ENCODE data around the gene SHMT1.
"Not testable (repeated sequence)": the region's sequence is repeated elsewhere in the genome, so short reads cannot be mapped to it uniquely, and the experiment has no call there.

The SHMT1 gene

DNA sequence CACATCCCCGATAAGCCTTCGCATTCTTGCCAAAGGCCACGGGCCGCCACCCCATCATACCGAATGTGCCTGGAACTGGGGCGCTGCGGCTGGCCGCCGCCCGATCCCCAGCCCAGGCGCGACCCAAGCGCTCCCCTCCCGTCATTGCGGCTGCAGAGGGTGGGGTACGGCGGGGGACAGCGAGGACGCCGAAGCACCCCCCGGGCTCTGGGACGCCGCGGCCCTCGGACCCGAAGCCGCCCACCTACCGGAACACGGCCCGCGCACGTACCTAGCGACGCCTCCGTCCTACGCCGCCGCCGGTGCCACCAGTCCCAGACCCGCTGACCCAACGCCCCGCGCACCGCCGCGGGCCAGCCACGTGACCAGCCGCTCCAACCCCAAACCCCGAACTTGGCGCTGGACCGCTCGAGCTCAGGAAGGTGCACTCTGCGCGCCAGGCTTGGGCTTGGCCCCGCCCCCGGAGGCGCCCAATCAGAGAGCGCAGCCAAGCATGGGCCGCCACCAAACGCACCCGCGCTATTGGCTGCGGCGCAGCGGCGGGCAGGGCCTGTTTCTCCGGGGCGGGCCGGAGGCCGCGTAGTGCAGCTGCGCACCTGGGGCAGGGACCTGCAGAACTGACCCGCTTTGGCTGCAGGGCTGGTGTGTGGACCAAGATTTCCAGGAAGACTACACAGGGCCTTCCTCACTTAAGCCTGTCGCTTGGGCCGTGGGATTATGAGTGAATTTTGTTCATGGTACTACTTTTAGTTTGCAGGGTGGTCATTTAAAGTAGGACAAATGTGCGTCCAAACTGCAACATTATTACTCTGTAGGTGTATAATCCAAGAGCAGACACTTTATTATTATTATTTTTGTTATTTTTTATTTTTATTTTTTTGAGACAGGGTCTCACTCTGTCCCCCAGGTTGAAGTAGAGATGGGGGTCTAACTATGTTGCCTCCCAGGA, at the start of gene SHMT1:
SHMT1 (minus strand) TSS at position 450 of the 949 bp plus-strand sequence. CDS start 7,569 bp downstream, outside the sequence.
- DNase-seq (ENCODE audit: low read depth, low spot score), result peak; percentile 52

DNA sequence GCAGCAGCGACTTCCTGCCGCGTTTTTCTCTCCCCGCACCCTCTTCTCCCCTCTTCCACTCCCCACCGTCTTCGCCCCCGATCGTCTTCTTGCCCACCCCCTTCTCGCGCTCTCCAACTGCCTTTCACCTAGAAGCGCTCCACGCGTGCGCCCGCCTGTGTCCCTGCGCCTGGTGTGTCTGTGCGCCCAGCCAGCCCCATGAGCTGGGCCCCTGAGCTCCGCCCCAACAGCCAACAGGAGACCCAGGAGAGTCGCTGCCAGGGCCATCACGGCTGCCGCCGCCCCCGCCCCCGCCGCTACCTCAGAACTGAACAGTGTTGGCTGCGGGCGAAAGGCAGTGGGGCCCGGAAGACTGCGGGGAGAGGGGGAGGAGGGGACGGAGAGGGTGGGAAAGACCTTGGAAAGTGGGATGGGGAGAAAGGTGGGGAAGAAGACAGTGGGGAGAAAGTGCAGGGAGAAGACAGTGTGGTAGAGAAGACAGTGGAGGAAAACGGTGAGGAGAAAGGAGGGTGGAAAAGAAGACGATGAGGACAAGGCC, 48.7 kb upstream of the SHMT1 start:
- not testable (repeated sequence) for DNase-seq (ENCODE audit: low read depth, low spot score)

DNA sequence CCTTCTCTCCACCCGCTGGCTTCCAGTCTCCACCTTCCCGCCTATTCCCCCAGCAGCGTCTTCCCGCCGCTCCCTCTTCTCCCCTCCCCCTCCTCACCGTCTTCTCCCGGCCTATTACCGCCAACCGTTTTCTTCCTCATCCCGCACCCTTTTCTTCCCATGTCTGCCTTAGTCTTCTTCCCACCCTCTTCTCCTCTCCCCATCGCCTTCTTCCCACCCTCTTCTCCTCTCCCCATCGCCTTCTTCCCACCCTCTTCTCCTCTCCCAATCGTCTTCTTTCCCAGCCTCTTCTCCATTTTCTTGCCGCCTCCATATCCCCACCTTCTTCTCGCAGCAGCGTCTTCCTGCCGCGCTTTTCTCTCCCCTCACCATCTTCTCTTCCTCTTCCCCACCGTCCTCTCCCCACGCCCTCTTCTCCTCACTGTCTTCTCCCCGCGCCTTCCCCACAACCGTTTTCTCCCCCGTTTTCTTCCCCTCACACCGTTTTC, 48.1 kb upstream of the SHMT1 start:
- DNase-seq (ENCODE audit: low read depth, low spot score), result peak; percentile 29

DNA sequence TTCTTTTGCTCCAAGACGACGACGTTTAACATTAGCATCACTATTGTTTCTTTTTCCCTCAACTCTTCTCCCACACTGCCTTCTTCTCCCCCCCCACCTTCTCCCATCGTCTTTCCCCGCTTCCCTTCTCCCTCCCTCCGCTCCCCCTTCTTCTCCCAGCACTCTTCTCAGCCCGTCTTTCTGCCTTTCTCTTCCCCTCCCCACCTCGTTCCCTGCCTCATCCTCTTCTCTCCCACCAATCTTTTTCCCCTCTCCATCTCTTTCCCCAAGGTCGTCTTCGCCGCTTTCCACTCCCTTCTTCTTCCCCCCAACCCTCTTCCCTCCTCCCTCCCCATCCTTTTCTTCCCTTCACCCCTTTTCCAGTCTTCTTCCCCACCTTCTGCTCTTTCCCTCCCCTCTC, 47.4 kb upstream of the SHMT1 start:
- DNase-seq (ENCODE audit: low read depth, low spot score), result not testable (repeated sequence)

DNA sequence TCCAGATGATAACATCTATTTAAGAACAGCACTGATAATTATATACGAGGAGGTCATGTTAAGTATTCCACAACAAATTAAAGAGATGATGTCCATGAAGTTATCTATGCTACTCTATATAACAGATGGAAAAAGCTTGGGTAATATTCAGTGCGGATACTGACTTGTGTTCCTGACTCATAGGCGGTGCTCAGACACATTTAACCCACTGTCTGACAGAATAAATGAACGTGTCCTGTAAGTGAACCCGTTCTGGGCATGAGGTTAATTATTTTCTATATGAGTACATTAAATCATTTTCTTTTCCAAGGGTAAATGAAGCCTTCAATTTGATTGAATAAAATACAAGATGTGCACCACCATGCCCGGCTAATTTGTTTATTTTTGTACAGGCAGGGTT, 46.0 kb upstream of the SHMT1 start:
- DNase-seq (ENCODE audit: low read depth, low spot score), result not testable (repeated sequence)

DNA sequence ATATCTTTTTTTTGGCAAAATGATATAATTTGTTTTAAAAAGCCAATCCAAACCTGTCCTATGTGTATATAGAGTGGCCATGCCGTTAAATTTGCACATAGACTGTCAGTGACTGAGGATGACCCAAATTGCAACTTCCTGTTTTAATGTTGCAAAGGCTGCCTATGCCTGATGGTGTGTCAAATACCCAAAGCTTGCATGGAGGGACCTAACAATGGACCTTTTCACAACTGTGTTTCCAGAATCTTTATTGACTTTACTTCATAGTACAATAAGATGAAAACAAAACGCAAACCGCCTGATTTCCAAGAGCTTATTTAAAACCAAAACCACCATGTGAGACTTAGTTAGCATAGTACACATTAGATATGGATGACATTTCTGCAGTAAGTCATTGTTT, 45.6 kb upstream of the SHMT1 start:
- not testable (repeated sequence) for DNase-seq (ENCODE audit: low read depth, low spot score)

DNA sequence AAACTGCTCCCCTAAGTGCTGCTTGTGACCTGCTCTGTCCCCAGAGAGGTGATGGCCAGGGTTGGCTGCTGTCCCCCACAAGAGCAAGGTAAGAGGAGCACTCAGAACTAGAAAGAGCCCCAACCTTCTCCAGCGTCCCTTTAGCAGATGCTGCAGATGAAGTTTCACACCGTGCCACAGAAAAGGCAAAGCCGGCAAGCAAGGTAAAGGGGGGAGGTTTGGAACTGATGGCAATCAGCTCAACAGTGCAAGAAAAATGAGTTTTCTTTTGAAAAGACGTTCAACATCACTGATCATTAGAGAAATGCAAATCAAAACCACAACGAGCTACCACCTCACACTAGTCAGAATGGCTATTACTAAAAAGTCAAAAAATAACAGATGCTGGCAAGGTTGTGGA, 40.3 kb upstream of the SHMT1 start:
- DNase-seq (ENCODE audit: low read depth, low spot score), result not testable (repeated sequence)

DNA sequence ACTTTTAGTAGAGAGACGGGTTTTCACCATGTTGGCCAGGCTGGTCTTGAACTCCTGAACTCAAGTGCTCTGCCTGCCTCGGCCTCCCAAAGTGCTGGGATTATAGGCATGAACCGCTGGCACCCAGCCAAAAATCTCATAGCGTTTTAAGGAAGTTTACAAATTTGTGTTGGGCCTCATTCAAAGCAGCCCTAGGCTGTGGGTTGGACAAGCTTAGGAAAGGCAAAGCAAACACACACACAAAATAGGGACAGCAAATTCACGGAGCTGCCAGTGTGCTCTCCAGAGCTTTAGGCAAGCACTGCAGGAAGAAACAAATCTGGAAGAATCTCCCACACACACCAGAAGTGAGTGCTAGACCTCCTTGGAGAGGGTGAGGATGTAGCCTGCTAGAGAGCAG, 39.8 kb upstream of the SHMT1 start:
- not testable (repeated sequence) for DNase-seq (ENCODE audit: low read depth, low spot score)

DNA sequence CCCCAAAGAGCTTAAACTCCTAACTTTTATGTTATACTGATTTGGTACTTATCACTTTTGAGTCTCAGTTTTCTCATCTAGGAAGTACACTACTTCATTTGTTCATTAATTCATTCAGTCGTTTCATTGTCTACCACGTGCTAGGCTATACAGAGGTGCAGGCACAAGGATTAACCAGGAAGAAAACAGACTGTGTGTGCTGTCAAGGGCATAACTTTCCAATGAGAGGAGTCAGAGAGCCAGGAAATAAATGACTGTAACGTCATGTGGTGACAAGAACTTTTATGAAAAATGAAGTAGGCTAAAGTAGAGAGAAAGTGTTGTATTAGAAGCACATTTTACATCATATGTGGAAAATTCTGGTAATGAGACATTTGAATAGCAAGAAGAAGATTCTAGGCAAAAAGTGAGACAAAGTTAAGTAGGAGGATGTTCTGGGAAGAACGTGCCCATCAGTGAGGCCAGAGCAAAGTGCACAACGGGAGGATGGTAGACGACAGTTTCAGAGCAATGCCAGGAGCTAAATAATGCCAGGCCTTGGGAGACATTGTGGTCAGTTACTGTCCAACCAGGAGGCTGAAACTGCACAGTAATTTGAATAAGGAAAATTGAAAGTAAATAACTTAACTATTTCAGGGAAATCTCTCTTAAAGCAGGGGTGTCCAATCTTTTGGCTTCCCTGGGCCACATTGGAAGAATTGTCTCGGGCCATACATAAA, 38.7 kb upstream of the SHMT1 start:
- not testable (repeated sequence) for DNase-seq (ENCODE audit: low read depth, low spot score)

DNA sequence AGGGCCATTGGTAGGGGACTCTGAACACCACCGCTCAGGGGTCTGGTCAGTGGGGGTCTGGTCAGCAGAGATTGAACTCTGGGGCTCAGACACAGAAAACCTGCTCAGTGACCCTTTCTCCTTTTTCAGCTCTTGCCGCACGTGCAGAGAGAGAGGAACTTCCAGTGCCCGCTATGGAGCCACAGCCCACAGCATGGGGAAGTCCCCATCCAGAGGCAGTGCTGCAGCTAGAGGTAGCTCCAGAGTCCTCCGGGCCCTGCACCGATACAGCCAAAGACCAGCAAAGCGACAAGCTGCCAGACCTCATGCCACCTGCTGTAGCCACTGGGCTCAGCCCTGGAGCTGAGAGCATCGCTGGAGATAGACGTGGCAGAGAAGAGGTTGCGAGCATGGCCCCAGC, 25.4 kb upstream of the SHMT1 start:
- DNase-seq (ENCODE audit: low read depth, low spot score), result not testable (repeated sequence)

DNA sequence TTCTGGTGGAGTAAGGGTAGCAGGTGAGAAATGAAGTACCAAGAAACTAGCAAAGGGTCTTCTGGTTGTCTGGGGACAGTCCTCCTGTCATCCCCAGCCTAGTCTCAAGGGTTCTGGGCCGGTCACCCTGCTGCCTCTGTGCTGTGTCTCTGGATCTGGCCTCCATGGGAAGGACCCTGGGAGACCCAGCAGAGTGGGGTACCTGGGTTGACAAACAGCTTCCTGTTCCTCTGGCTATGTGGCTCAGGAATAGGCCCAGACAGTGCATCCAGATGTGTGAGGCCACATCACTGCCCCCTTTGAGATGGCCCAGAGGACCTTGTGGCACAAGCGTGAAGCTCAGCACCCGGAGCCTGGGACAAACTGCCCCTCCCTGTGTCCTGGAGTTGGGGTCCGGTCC, 24.9 kb upstream of the SHMT1 start:
- not testable (repeated sequence) for DNase-seq (ENCODE audit: low read depth, low spot score)

DNA sequence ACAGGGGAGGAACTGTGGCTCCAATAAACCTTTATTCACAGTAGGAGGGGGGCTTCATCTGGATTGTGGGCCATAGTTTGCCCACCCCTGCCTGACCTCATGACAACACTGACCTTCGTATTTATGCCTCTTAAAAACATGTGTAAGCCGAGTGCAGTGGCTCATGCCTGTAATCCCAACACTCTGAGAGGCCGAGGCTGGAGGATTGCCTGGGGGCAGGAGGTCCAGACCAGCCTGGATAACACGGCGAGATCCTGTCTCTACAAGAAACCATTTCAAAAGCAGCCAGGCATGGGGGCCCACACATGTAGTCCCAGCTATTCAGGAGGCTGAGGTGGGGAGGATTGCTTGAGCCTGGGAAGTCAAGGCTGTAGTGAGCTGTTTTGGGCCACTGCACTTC, 24.2 kb upstream of the SHMT1 start:
- DNase-seq (ENCODE audit: low read depth, low spot score), result not testable (repeated sequence)

DNA sequence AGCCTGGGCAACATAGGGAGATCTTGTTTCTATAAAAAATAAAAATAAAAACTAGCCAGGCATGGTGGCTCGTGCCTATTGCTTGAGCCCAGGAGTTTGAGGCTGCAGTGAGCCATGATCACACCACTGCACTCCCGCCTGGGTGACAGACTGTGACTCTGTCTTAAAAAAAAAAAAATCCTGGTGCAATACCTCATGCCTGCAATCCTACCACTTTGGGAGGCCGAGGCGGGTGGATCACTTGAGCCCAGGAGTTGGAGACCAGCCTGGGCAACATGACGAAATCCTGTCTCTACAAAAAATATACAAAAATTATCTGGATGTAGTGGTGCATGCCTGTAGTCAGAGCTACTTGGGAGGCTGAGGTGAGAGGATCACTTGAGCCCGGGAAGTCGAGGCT, 20.9 kb upstream of the SHMT1 start:
- not testable (repeated sequence) for DNase-seq (ENCODE audit: low read depth, low spot score)

DNA sequence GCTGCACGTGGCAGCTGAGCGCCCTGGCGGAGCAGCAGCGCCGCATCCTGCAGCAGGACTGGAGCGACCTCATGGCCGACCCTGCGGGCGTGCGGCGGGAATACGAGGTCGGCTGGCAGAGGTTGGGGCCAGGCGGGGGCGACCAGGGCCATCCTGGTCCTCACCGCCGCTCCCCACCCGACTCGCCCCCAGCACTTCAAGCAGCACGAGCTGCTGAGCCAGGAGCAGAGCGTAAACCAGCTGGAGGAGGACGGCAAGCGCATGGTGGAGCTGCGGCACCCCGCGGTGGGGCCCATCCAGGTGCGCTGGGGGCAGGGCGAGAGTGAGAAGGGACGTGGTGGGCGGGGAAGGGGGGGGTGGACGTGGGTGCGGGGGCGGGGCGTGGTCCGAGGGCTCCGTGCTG, 19.7 kb upstream of the SHMT1 start:
- not testable (repeated sequence) for DNase-seq (ENCODE audit: low read depth, low spot score)

DNA sequence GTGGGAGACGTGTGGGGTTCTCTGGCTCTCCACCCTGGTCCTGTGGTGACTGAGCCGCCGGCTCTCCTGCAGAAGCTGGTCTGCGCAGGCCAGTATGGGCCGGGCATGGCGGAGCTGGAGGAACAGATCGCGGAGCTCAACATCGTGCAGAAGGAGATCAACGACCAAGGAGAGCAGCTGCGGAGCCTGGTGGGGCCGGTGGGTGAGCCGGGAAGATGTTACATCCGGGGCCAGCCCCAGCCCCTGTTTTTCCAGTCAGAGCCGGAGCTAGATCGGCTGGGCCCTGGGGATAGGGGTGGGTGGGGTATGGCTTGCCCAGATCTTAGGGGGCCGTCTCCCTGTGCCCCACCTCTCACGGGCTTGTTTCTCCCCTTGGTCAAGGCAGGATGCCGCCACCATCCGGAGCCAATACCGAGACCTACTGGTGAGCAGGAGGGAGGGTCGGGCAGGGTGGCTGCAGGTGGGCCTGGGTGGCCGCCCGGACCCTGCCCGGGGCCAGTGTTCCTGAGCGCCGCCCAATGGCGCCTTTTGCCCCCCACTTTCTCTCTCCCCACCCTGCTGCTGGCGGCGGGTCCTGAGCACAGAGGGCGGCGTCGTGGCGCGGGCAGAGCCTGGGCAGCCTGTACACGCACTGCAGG, 19.2 kb upstream of the SHMT1 start:
- no peak for DNase-seq (ENCODE audit: low read depth, low spot score)

DNA sequence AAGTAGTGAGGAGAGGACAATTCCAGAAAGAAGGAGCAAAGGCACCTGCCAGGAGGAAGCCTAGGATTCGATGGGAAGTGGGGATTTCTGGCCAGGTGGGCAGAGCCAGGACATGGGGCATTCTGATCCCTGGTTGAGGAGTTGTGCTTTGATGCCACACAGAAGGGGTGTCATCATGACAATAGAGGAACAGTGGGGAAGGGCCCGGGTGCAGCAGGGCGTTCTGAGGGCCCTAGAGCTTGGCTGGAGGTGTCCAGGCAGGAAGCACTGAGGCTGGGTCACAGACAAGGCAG, 18.5 kb upstream of the SHMT1 start:
- DNase-seq (ENCODE audit: low read depth, low spot score), result no peak

DNA sequence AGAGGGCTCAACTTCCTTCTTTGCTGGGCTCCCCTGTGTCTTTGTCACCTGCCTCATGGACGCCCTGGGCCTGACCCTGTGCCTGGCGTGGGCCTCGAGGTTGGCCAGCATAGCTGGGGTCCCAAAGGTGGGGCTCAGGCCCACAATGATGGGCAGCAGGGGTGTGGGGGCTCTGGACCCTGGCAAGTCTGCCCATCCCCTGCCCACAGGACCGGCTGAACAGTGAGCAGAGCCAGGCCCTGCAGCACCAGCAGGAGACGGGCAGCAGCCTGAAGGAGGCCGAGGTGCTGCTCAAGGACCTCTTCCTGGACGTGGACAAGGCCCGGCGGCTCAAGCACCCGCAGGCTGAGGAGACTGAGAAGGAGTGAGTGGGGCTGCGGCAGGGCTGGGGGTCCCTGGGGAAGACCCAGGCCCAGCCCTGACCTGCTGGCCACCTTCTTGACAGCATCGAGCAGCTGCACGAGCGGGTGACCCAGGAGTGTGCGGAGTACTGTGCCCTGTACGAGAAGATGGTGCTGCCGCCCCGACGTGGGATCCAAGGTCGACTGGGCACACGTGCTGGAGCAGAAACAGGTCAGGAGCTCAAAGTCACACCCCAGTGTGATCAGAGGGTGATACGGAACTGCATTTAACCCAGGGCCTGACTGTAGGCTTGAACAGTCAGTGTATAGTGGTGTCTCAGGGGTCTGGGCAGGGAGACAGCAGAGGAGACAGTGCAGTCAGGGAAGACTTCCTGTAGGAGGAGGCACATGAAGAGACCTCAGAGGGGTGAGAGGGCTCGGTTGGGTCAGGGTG, 18.0 kb upstream of the SHMT1 start:
- no peak for DNase-seq (ENCODE audit: low read depth, low spot score)

DNA sequence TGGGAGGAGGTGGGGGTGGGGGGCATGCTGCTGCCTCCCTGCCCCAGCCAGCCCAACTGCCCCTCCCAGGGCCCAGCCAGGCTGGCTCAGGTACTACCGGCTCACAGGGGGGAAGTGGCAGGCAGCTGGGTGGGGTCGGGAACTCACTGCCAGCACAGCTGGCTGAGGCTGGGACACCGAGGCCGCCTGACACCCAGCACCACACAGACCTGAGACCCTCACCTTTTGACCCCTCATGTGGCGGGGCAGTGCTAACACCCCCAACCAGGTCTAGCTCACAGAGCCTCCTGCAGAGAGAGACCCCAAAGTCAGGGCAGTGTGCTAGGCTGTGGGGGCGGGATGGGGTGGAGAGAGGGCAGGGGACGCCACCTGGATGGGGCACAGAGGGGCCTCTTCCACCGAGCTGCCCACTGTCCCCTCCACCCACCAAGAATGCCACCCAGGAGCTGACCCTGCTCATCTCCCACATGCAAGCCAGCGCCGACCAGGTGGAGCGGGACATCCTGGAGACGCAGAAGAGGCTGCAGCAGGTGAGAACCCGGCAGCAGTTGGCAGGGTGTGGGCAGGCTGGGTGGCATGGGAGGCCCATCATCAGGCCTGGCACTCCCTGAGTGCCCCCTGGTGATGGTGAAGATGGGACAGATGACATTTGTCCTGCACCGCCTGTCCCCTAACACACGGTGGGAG, 17.3 kb upstream of the SHMT1 start:
- no peak for DNase-seq (ENCODE audit: low read depth, low spot score)

DNA sequence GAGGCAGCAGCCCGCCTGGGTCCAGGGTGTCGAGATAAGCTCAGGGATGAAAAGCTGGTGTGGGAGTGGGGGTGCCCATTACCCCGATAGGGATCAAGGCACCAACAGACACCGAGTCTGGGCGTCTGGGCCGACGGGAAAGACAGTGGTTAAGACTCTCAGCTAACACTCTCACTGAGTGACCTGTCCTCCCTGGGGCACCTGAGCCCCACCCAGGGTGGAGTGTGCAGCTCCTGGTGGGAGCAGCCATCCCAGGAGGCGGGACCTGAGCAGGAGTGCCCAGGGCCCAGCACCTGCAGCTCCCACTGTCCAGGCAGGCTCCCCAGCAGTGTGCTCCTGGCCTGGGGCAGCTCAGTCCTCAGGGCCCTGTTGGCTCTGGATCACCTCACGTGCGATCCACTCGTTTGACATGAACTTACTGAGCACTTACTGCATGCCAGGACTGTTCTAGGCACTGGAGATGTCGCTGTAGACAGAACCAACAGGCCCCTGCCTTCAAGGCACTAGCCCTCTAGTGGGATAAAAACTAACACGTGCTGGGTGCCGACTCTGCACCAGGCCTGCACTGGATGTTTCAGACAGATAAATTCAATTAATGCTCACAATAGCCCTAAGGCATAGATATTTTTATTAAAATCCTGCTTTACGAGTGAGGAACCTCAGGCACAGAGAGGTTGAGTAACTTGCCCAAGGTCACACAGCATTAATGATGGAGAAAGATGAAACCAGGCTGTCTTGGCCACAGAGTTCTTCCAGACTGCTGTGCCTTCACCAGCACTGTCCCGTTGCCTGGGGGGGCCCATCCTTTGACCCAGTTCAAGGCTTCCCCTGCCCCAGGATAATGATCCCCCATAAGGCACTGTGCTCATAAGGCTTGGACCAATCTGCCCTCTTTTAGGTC, 16.1 kb upstream of the SHMT1 start:
- no peak for DNase-seq (ENCODE audit: low read depth, low spot score)
